GM21447 (cell line): ENCODE data around the gene SNTG2.

Experiments
- ATAC-seq: cut with Tn5 transposase; IDR thresholded peaks from one replicate; pipeline ENCODE4 v1.9.1; 2021; ENCODE audit not compliant: unreplicated experiment

Gene SNTG2

DNA sequence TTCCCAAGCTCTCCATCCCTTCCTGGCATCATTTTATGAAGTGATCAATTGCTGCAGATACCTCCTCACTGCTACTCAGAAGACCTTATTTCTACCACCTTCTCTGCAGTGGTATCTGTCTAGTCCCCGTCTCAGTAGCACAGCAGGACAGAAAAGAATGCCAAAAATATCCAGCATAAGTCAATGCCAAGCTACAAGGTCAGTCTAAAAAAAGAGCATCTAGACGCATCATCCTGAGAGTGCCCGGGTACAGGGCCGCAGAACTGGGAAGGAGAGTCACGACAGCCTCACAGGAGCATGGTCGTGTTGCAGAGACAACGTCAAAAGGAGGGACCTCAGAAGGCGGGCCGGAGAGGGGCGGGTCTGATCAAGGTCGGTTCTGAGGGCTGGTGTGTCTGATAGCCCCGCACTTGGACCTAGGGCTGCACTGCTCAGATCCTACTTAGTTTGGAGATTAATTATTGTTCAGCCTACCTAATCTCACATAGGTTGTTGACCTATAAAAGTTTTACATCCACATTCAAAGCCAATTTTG lies 24.3 kb upstream of the SNTG2 start:
- no peak for ATAC-seq

DNA sequence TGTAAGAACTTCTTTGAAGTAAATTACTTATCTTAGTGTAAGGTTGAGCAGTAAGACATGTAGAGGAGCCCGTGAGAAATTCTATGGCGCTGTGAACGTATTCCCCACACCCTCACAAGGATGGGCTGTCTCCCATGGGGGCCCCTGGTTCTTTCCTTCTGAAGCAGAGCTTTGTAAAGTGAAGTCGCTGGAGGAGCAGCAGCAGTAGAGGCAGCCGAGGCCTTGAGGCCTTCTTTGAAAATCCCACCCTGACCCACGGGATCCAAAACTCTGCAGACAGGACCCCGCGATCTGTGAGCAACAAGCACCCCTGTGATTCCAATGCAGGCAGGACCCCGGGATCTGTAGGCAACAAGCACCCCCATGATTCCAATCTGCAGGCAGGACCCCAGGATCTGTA lies 23.8 kb upstream of the SNTG2 start:
- no peak for ATAC-seq

DNA sequence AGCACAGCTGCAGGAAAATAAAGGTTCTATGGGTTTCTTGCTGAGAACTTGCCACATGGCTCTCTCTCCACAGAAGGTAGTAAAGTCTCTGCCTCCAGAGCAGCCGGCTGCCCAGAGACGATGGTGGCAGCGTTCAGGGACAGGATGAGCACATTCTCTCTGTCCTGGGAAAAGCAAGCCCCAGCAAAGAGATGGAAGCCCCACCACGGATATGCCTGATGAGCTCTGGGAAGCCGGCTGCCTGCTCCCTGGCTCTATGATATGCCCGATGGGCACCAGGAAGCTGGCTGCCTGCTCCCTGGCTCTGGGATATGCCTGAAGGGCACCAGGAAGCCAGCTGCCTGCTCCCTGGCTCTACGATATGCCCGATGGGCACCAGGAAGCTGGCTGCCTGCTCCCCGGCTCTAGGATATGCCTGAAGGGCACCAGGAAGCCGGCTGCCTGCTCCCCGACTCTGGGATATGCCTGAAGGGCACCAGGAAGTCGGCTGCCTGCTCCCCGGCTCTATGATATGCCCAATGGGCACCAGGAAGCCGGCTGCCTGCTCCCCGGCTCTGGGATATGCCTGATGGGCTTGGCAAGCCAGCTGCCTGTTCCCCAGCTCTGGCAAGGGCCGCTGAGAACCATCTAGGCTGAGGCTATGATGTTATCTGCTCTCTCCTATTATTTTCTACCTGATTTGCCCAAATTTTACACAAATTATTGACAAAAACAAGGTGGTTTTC lies 21.5 kb upstream of the SNTG2 start:
- no peak for ATAC-seq

DNA sequence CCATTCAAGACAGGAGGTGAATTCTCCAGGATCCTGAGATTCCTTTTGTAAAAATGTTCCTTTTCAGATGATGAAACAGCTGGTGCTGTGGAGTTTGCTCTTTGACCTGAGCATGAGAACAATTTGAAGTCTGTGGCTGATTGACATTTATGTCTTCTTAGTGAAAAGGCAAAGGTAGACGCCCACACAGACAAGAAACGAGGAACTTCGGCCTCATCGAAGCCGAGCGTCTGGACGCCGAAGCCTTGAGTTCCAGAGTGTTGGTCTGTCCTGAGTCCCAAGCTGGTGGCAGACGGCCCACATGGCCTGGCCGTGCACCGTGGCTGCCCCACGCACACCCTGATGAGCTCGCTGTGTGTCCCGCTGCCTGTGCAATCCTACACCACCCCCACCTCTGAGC lies 20.7 kb upstream of the SNTG2 start:
- ATAC-seq = no peak

DNA sequence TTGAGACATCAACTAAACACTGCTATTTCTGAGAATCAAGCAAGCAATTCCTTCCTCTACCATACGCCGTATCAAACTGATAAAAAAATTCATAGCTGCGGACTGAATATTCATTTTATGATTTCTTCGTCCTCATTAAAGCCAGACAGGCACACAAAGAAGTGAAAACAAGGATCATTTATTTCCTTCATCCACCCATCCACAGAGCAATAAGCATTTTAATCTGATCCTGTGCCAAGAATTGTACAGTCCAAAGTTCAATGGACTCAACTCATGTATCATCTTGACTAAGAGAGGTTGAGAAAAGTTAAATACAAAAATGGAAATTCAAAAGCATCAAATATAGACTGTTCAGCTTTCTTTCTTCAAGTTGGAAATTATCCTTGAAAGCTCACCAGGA lies 19.7 kb upstream of the SNTG2 start:
- no peak for ATAC-seq

DNA sequence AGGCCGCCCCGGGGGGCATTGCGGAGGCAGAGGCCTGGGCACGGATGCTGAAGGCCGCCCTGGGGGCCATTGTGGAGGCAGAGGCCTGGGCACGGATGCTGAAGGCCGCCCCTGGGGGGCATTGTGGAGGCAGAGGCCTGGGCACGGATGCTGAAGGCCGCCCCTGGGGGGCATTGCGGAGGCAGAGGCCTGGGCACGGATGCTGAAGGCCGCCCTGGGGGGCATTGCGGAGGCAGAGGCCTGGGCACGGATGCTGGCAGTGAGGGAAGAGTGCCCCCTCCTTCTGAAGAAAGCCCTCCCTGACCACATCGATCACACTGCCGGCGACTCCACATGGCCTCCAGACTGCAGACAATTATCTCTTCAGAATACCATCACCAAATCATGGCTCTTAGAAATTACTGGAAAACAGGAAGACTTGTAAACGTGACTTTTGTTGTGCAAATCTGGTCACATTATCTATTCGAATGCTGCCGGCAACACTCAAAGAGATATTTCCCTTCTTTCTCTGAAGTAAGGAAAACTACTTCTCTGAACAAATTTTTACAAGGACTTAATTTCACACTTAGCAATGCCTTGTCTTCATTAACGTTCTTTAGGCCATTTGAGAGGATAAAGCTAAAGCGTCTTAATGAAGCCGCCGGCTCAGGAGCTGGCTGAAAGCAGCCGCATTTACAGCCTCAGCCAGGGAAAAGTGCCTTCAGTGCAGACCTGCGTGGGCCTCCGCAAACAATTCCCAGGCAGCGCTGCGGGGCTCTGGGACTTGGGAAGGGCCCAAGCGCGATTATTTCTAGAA lies 18.1 kb upstream of the SNTG2 start:
- ATAC-seq = no peak

DNA sequence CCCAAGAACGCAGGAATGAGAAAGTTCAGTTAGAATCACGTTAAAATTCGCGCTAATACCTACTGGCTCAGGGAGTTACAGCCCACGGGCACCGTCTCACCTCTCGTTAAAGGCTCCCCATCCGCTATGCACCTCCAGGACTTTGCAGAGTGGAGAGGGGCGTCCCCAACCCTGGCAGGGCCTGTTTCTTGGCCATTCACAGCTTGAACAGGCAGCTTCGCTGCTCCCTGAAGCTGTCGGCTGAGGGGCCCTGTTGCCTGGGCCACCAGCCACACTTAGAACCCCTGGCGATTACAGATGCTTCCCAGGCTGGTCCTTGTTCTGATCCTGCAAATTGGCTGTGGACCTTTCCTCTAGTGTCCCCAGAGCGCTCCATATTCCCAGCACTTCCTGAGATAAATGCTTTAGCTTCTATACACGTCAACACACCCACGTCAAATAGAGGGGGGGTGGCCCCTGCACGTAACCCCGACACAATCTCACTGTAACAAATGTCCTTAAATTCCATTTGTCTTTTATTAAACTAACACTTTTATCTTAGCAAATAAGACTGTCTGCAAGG lies 16.8 kb upstream of the SNTG2 start:
- no peak for ATAC-seq

DNA sequence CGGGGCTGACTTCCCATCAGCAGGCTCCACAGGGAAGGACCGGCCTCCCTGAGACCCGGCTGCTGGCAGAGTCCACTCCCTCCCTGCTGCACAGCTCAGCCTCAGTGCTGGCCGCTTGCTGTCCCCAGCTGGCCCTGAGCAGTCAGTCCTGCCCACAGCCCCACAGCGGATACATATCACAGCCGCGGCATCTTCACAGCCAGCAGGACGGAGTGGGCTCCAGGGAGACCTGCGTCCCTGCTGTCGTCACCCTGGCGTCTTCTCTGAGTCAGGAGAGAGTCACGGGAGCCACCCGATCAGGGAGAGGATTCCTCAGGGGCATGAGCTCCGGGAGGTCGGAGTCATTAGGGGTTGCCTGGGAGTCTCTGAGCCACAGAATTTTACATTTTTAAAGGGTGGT lies 13.1 kb upstream of the SNTG2 start:
- no peak for ATAC-seq

DNA sequence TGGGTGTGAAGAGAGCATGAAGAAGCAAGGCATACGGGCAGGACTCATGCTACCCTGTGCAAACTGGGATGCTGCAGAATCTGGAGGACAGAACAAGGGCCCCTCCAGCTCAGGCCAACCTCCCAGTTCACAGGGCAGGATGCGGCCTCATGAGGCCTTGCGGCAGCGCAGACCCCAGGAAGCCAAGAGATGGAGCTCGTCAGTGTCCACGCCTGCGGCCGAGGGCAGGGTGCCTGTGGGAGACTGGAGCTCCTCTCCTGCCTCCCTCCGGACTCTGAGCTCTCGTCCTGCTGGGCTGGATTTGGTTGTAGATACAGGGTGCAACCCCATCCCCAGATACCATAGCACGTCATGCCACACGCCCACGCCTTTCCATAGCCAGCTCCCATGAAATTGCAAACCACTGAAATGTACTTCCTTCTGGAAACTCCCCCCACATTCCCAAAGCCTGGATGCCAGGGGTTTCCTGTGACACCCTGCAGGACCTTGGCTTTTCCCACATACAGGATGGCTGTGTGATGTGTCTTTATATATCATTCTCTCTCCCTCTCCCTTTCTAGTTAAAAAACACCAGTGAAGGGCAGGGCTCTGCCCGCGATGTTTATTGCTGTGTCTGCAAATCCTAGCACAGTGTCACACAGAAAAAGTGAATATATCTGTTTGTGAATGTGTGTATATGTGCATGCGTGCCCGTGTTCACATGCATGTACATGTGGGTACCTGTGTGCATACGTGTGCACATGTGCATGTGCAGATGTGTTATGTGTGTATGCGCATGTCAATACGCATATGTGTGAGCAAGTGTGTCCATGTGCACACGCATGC lies 12.3 kb upstream of the SNTG2 start:
- no peak for ATAC-seq

DNA sequence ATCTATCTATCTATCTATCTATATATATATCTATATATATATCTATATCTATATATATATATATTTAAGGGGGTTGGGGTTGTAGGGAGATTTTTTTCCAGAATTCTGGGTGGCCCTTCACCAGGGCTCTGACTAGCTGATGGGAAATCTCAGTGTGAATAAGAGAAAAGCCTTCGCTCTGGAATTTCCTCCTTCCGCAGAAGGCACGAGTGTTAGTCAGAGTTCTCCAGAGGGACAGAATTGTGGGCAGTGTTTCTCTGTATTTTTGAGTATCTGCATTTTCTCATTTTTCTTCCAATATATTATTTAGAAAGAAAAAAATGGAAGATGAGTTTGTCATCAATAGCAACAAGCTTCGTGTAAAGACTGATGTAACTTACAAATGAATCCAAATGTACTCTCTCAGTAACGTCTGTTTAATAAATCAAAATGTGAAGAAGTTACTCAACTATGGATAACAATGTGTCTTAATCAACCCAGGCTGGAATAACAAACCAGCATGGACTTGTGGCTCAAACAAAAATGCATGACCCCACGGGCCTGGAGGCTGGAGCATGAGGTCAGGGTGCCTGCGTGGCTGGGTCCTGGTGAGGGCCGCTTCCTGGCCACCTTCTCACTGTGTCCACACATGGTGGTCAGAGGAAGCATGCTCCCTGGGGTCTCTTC lies 10.6 kb upstream of the SNTG2 start:
- no peak for ATAC-seq

DNA sequence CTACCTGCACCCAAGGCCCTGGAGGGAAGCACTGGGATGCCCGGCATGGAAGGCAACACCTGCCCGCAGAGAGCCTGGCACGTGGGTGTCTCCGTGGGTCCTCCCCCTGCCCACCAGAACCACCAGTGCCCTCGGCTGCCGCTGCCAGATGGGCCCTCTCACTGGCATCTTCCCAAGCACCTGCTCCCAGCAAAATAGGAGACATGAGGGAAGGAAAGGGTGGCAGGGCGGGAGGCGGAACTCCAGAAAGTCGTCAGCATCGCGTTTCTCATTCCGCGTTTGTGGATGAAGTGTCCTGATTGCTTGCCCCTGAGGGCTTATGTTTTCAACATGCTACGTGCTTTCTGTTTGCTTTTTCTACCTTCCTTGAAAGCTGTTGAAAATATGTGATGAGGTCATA lies 8.8 kb upstream of the SNTG2 start:
- no peak for ATAC-seq

DNA sequence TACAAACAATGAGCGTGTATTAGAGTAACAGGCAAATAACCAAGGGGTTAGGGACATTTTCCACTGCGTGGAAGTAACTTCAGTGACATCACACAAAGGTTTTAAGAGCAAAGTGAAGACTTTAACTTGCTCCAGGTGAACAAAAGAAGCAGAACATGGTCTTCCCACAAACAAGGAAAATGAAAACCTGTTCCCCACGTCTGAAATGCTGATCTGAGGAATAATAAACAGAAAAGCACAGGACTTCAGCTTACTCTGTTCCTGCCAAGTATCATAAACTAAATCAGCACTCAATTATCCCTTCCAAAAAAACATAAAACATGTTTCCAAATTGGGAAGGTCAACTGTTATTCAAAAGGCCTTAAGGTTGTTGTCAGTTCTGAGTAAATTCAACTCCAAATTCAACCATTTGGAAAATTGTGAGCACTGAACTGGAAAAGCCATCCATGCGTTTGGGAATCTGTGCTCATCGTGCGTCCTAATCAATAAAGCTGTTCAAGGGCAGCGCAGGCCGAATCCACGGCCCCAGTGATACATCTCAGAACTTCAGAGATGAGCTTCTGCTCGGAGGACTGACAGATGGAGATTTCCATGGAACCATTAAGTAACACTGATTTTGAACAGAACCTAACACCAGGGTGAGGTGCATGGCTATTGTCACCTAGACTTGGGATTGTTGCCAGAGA lies 7.7 kb upstream of the SNTG2 start:
- no peak for ATAC-seq

DNA sequence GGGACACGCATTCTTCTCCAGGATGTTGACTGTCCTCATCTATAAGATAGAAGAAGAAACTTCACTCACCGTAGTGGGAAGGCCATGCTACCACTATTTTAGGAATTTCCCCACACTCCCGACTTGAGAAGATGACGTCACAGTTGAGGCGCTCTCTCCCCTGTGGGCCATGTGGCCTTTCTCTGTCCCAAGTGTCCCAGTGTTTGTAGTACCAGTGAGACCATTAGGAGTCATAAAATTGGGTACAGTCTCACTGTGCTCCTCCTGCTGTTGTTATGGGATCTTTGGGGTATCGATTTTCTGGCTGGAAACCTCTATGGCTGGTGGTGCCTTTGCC lies 7.2 kb upstream of the SNTG2 start:
- ATAC-seq = no peak

DNA sequence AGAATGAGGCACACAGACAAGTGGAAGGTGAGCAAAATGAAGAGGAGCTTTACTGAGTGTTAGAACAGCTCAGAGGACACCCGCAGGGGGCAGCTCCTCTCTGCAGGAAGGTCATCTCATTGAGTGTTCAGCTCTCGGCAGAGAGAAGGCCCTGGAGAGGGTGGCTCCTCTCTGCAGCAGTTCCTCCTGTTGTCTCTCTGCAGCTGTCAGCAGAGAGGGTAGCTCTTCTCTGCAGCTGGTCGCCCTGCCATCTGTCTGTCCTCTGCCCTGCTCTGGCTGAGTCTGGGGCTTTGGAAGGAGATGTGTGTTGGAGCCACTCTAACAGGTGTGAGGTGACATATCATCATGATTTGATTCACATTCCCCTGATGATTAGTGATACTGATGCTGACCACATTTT lies 6.8 kb upstream of the SNTG2 start:
- ATAC-seq = no peak

DNA sequence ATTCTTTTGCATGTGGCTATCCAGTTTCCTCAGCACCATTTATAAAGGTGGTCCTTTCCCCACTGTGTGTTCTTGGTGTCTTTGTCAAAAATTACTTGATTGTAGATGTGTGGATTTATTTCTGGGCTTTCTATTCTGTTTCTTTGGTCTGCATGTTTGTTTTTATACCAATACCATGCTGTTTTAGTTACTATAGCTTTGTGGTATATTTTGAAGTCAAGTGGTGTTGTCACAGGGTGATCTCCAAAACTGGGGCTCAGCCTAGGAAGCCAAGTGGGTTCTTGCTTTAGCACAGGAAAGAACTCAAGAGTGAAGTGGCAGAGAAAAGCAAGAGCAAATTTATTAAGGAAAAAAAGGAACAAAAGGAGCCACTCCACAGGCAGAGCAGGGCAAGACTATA lies 6.0 kb upstream of the SNTG2 start:
- no peak for ATAC-seq

DNA sequence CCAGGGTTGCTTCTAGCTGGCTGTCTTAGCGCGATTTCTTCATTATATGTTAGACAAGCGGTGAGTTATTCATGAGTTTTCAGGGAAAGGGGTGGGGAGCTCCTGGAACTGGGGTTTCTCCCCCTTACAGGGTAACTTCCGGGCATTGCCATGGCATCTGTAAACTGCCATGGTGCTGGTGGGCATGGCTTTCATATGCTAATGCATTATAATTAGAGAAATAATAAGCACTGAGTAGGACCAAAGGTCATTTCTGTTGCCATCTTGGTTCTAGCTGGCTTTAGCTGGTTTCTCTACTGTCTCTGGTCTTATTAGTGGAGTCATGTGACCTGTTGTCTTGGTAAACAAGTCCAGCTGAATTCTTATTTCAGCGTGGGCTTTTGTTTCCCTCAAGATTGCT lies 5.5 kb upstream of the SNTG2 start:
- no peak for ATAC-seq

DNA sequence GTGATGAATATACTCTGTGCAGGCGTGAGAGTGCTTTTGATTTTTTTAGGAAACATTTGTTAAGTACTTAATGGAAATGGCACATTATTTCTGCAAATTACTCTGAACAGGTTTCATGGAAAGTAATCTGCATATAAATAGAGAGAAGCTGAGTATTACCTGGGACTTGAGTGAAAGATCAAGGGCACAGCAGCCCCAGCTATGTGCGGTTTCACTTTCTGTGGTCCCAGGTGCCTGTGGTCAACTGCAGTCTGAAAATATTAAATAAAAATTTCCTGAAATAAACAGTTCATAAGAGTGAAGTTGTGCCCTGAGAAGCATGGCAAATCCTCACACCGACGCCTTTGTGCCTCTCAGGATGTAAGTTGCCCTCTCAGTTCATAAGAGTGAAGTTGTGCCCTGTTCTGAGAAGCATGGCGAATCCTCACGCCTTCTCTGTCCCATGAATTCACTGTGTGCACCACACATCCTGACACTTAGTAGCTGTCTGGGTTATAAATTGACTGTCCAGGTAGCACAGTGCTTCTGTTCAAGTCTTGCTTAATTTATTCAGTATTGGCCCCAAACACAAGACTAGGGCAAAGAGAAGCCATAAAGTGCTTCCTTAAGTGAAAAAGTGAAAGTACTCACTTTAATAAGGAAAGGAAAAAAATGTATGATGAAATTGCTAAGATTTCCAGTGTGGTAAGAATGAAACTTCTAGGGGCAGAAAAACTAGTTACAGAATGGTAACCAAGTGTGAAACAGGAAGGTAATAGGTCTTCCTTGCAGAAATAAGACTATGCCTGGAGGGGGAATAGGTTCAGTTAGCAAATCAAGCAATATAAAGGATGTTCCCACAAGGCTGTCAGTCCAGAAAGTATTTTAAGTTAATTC lies 4.3 kb upstream of the SNTG2 start:
- ATAC-seq = peak; percentile 69

DNA sequence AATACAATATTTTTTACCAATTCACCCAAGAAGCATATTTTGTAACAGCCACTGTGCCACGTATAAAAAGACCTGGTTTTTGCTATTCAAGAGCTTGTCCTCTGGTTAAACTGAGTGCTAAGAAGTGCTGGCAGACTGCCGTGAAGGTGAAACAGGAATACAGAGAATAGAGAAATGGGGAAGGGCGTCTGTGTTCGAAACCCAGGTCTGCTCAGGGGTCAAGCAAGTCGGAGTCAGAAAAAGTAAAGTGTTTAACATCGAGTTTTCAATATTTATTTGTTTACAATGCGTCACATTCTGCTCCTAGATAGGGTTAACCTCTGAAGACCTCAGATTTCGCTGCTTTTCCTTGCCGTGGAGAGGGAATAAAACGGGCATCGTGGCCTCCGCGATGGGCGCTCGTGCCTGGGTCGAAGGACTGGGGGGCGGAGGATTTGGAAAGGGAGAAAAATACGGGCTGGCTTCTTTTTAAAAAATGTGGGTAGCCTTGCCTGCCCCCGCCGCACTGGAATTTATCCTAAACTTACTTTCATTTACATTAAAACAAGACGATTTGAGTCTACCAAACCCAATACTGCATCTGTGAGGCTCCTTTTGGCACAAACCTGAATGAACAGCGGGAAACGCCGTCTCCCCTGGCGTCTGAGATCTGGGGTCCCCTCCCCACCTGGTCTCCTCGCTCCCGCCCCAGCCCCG lies 1.1 kb upstream of the SNTG2 start:
- no peak for ATAC-seq
